Ascending aorta (tissue), 2 donors: ENCODE data around the gene C2CD3. TPM values are rescaled to one million over a fixed set of nuclear protein-coding genes. Genes with fewer than 3 reads are reported as not detected.
A peak's percentile ranks its signal among the peaks of the same experiment; 100 is the strongest.

Experiments
- DNase-seq, 2 donors: peaks; one replicate each; pipeline ENCODE4 v3.0.0-alpha.2; 2019; ENCODE audit warnings: low spot score in 2 of 2
- H3K27ac ChIP-seq, 2 donors: fragments of 200-600 bp; sonication (generic); one replicate each; pipeline ENCODE4 v1.5.1; 2016 to 2017; ENCODE audit warnings: mild to moderate bottlenecking in 1 of 2
- H3K27me3 ChIP-seq: fragments of 200-600 bp; sonication (generic); one replicate; pipeline ENCODE4 v1.5.1; 2017
- H3K36me3 ChIP-seq, 2 donors: fragments of 200-600 bp; sonication (generic); one replicate each; pipeline ENCODE4 v1.5.1; 2016
- H3K4me1 ChIP-seq, 2 donors: fragments of 200-600 bp; sonication (generic); one replicate each; pipeline ENCODE4 v1.5.1; 2016 to 2017; ENCODE audit warnings: mild to moderate bottlenecking in 1 of 2
- H3K4me3 ChIP-seq, 2 donors: fragments of 200-600 bp; sonication (generic); one replicate each; pipeline ENCODE4 v1.5.1; 2016 to 2017; ENCODE audit warnings: mild to moderate bottlenecking in 1 of 2
- H3K9me3 ChIP-seq, 2 donors: fragments of 200-600 bp; sonication (generic); one replicate each; pipeline ENCODE4 v1.5.1; 2016
- intact Hi-C: fragments of 100-400 bp; cut with DNase I; formaldehyde crosslinking; loops from one replicate; pipeline ENCODE4 v1.15.1; 2023
- total RNA-seq: library from RNA; depleted of rRNA; stranded (reverse); fragments of >200 nt; gene quantifications from one replicate; pipeline ENCODE4 v1.1.0, GENCODE V29; 2016
- TF ChIP-seq, protein P1 (sequence below), 3 experiments: fragments of 200-600 bp in 2 of 3; fragments of 450-650 bp in 1 of 3; sonication (generic) in 2 of 3; IDR thresholded peaks; one replicate each; pipeline ENCODE4 v1.5.1; 2016 to 2019; ENCODE audit warnings: antibody characterized with exemption in 3 of 3, mild to moderate bottlenecking in 1 of 3, moderate library complexity in 1 of 3

The C2CD3 gene
- total RNA-seq, 1 donor from 2014 or later = 11.4 TPM

DNA sequence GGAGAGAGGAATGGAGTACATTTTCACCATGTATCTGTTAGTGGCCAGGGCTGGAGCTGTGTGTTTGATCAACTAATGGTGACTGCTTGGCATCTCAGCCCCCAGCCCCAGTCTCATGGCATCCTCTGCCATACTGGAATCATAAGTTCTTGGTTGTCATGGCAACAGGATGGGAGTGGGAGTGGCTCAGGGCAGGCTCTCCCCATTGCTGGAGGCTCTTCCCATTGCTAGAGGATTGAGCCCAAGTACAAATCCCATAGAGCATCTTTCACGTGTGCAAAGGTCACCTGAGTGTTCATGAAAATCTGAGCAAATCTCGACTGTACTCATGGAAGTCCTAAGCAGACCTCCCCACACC lies 205.1 kb downstream of the C2CD3 start:
- Histone ChIP-seq H3K27ac (no peak overlapping the region), H3K36me3 (no peaks in the 10 kb centered on the region), H3K27me3 (no peaks in the 10 kb centered on the region), H3K9me3 (no peaks in the 10 kb centered on the region), H3K4me1 (peaks cover 0 to 3% of the 10 kb centered on the region in 2 donors), H3K4me3 (no peak overlapping the region)
- intact Hi-C loops = no loop called here
- no peak for DNase-seq
- TF ChIP-seq, protein P1, sequence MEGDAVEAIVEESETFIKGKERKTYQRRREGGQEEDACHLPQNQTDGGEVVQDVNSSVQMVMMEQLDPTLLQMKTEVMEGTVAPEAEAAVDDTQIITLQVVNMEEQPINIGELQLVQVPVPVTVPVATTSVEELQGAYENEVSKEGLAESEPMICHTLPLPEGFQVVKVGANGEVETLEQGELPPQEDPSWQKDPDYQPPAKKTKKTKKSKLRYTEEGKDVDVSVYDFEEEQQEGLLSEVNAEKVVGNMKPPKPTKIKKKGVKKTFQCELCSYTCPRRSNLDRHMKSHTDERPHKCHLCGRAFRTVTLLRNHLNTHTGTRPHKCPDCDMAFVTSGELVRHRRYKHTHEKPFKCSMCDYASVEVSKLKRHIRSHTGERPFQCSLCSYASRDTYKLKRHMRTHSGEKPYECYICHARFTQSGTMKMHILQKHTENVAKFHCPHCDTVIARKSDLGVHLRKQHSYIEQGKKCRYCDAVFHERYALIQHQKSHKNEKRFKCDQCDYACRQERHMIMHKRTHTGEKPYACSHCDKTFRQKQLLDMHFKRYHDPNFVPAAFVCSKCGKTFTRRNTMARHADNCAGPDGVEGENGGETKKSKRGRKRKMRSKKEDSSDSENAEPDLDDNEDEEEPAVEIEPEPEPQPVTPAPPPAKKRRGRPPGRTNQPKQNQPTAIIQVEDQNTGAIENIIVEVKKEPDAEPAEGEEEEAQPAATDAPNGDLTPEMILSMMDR (IDR thresholded peaks at IDR 0.05) = no peak

DNA sequence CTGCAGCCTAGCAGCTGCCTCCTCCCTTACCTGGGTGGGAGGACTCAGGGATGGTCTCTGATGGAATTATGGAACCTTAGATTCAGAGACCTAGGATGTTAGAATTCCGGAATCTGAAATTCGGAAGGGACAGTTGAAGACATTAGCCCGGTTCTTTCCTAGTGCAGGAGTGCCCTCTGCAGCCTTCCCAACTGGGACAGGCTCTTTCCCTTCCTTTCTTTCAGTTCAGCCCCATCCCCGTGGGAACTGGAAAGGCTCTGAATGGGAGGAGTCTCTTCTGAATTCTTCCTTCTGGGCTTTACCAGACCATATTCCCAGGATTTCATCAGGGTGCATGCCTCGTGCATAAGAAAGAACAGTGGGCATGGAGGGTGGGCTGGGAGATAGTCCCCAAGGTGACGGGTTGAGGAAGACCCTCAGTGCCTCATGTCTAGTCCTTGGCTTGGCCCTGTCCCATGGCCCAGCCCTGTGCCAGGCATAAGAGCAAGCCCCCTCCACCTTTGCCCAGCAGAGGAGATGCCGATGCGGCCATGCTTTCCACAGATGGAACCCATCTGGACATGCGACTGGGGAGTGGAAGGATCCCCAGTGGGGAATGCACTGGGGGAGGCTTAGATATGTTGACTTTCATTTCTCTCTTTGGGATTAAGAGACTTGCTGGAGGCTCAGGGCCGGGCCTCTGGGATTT lies 205.6 kb downstream of the C2CD3 start:
- H3K27ac ChIP-seq = no peak overlapping the region
- TF ChIP-seq, protein P1 (IDR thresholded peaks at IDR 0.05) = no peak
- no peaks in the 10 kb centered on the region for H3K9me3 ChIP-seq
- H3K27me3 ChIP-seq = no peaks in the 10 kb centered on the region
- H3K36me3 ChIP-seq = no peaks in the 10 kb centered on the region
- intact Hi-C loops = no loop called here
- DNase-seq = peak in 1 of 2 donors; percentile 52
- no peak overlapping the region for H3K4me3 ChIP-seq
- H3K4me1 ChIP-seq = peaks cover 0 to 3% of the 10 kb centered on the region in 2 donors

DNA sequence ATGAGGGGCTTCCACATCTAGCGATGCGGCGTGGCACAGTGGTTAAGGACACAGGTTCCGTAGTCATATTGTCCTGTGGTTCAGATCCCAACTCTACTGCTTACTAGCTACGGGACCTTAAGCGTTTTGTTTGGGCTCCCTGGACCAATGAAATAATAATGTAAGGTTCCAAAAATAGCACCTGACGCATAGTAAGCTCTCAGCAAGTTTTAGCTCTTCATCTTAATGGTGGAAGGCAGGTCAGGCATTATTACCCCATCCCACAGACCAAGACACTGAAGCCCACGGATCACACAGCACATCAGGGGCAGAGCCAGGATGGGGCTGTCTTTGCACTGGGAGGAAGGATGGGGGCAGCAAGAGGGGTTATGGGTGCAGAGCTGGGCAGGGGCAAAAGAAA lies 206.9 kb downstream of the C2CD3 start:
- Histone ChIP-seq H3K27ac (no peak overlapping the region), H3K27me3 (no peaks in the 10 kb centered on the region), H3K36me3 (no peaks in the 10 kb centered on the region), H3K9me3 (no peaks in the 10 kb centered on the region), H3K4me3 (no peak overlapping the region), H3K4me1 (peaks cover 0 to 3% of the 10 kb centered on the region in 2 donors)
- TF ChIP-seq, protein P1 (IDR thresholded peaks at IDR 0.05) = no peak
- intact Hi-C loops = no loop called here
- no peak for DNase-seq

Other genes with a start within 250 kb of the C2CD3 start
- gene DNAJB13, start 220.0 kb downstream of the C2CD3 start, total RNA-seq = not detected
- 2.7 TPM for gene UCP2, start 188.2 kb downstream of the C2CD3 start, total RNA-seq
- gene UCP3, start 161.9 kb downstream of the C2CD3 start, total RNA-seq = not detected
- 29.7 TPM for gene PPME1, start 287 bp upstream of the C2CD3 start, total RNA-seq
- gene P4HA3, start 140.6 kb upstream of the C2CD3 start, total RNA-seq = 2.1 TPM
- gene PGM2L1, start 227.4 kb upstream of the C2CD3 start, total RNA-seq = 8.4 TPM